Uterus (tissue), 4 donors: ENCODE data around the gene UST. TPM values are rescaled to one million over a fixed set of nuclear protein-coding genes. Genes with fewer than 3 reads are reported as not detected.

Experiments
- DNase-seq, 2 donors: peaks; one replicate each; pipeline ENCODE4 v3.0.0-alpha.2; 2019 to 2020
- H3K27ac ChIP-seq, 2 donors: fragments of 200-600 bp; sonication (generic); 1 replicate in 1 of 2; 2 replicates in 1 of 2; pipeline ENCODE4 v1.5.1; 2016 to 2018
- H3K27me3 ChIP-seq, 2 donors: fragments of 200-600 bp; sonication (generic); one replicate each; pipeline ENCODE4 v1.5.1; 2018 to 2019; ENCODE audit warnings: control low read depth in 1 of 2
- H3K36me3 ChIP-seq, 2 donors: fragments of 200-600 bp; sonication (generic); one replicate each; pipeline ENCODE4 v1.5.1; 2019; ENCODE audit warnings: control low read depth in 1 of 2
- H3K4me1 ChIP-seq, 2 donors: fragments of 200-600 bp; sonication (generic); one replicate each; pipeline ENCODE4 v1.5.1; 2018 to 2019; ENCODE audit warnings: control low read depth in 1 of 2
- H3K4me3 ChIP-seq, 2 donors: fragments of 200-600 bp; sonication (generic); 1 replicate in 1 of 2; 2 replicates in 1 of 2; pipeline ENCODE4 v1.5.1; 2018 to 2019; ENCODE audit warnings: mild to moderate bottlenecking in 1 of 2
- H3K9me3 ChIP-seq, 2 donors: fragments of 200-600 bp; sonication (generic); one replicate each; pipeline ENCODE4 v1.5.1; 2019; ENCODE audit warnings: control low read depth in 1 of 2
- CTCF ChIP-seq, 4 experiments: fragments of 200-600 bp in 2 of 4; fragments of 450-650 bp in 2 of 4; sonication (generic) in 2 of 4; IDR thresholded peaks; one replicate each; pipeline ENCODE4 v1.5.1; 2016 to 2019; ENCODE audit warnings: antibody characterized with exemption in 4 of 4, mild to moderate bottlenecking in 2 of 4, moderate library complexity in 1 of 4
- POLR2A ChIP-seq, 2 donors: fragments of 450-650 bp; IDR thresholded peaks; one replicate each; pipeline ENCODE4 v1.6.1; 2016; ENCODE audit warnings: antibody characterized with exemption in 2 of 2, mild to moderate bottlenecking in 1 of 2, moderate library complexity in 1 of 2
- intact Hi-C: fragments of 100-400 bp; cut with DNase I; formaldehyde crosslinking; loops from one replicate; pipeline ENCODE4 v1.15.1; 2023; ENCODE audit warnings: low total_unique reads
- total RNA-seq, 4 donors: library from RNA; depleted of rRNA in 3 of 4; stranded (reverse); fragments of >200 nt in 3 of 4; gene quantifications; one replicate each; pipeline versions ENCODE4 v1.1.0 to v1.2.4, GENCODE V29; 2014 to 2023
- donor health status: DM: yes; HTN: yes; CAD: no.

UST gene
- total RNA-seq, 4 donors from 2014 or later: 6.1 to 23.2 (median 17.2) TPM

- Histone ChIP-seq H3K4me3 (no peak overlapping the region), H3K27ac (no peak overlapping the region), H3K27me3 (no peaks in the 10 kb centered on the region), H3K4me1 (no peaks in the 10 kb centered on the region), H3K9me3 (no peaks in the 10 kb centered on the region), H3K36me3 (no peaks in the 10 kb centered on the region)
- no peak for DNase-seq
- intact Hi-C loops: no loop called here
- no peak for TF ChIP-seq CTCF (IDR thresholded peaks at IDR 0.05)
- TF ChIP-seq POLR2A (IDR thresholded peaks at IDR 0.05): no peak
These were observed 179.6 kb downstream of the UST start for GRCh38 chr6:148926478-148926877.

- no peak overlapping the region for H3K27ac ChIP-seq
- H3K4me3 ChIP-seq: no peak overlapping the region
- no peaks in the 10 kb centered on the region for H3K4me1 ChIP-seq
- no peaks in the 10 kb centered on the region for H3K36me3 ChIP-seq
- intact Hi-C loops: no loop called here
- DNase-seq: no peak
- TF ChIP-seq CTCF (IDR thresholded peaks at IDR 0.05): no peak
- TF ChIP-seq POLR2A (IDR thresholded peaks at IDR 0.05): no peak
- H3K27me3 ChIP-seq: no peaks in the 10 kb centered on the region
- no peaks in the 10 kb centered on the region for H3K9me3 ChIP-seq
These were observed 180.8 kb downstream of the UST start for GRCh38 chr6:148927586-148927985.

GRCh38 chr6:148928811-148929210, 182.0 kb downstream of the UST start:
- no peak overlapping the region for H3K27ac ChIP-seq
- intact Hi-C loops: no loop called here

GRCh38 chr6:148932208-148932607, 185.4 kb downstream of the UST start:
- intact Hi-C loops: no loop called here
- no peaks in the 10 kb centered on the region for H3K27me3 ChIP-seq
- TF ChIP-seq CTCF (IDR thresholded peaks at IDR 0.05): no peak
- TF ChIP-seq POLR2A (IDR thresholded peaks at IDR 0.05): no peak
- no peak overlapping the region for H3K4me3 ChIP-seq
- no peak for DNase-seq
- H3K36me3 ChIP-seq: no peaks in the 10 kb centered on the region
- no peaks in the 10 kb centered on the region for H3K4me1 ChIP-seq
- H3K9me3 ChIP-seq: no peaks in the 10 kb centered on the region
- no peak overlapping the region for H3K27ac ChIP-seq

More at GRCh38 chr6:148928811-148929210, 182.0 kb downstream of the UST start:
- Histone ChIP-seq H3K27me3 (no peaks in the 10 kb centered on the region), H3K9me3 (no peaks in the 10 kb centered on the region), H3K4me3 (no peak overlapping the region), H3K4me1 (no peaks in the 10 kb centered on the region), H3K36me3 (no peaks in the 10 kb centered on the region)
- no peak for TF ChIP-seq POLR2A (IDR thresholded peaks at IDR 0.05)
- no peak for TF ChIP-seq CTCF (IDR thresholded peaks at IDR 0.05)
- DNase-seq: no peak

GRCh38 chr6:148932731-148933130, 185.9 kb downstream of the UST start:
- TF ChIP-seq CTCF (IDR thresholded peaks at IDR 0.05): no peak
- TF ChIP-seq POLR2A (IDR thresholded peaks at IDR 0.05): no peak
- no peaks in the 10 kb centered on the region for H3K4me1 ChIP-seq
- no peaks in the 10 kb centered on the region for H3K27me3 ChIP-seq
- H3K27ac ChIP-seq: no peak overlapping the region
- no peak for DNase-seq
- no peak overlapping the region for H3K4me3 ChIP-seq
- H3K36me3 ChIP-seq: no peaks in the 10 kb centered on the region
- intact Hi-C loops: no loop called here
- no peaks in the 10 kb centered on the region for H3K9me3 ChIP-seq
